Measurements from ENCODE around the gene BMP15. TPM values are rescaled to one million over a fixed set of nuclear protein-coding genes. Genes with fewer than 3 reads are reported as not detected.

BMP15 gene
- total RNA-seq, 1 donor from 2014 or later: not detected

Other genes with a start within 250 kb of the BMP15 start
- 39.6 and 48.9 TPM in 2 replicates for gene SHROOM4, start 96.5 kb upstream of the BMP15 start, total RNA-seq